HG03354 (cell line): Measurements from ENCODE around the gene PPP1CA.

Experiments
- ATAC-seq: cut with Tn5 transposase; IDR thresholded peaks from one replicate; pipeline ENCODE4 v1.9.1; 2021; ENCODE audit warnings: mild to moderate bottlenecking; ENCODE audit not compliant: unreplicated experiment, poor library complexity, severe bottlenecking

The PPP1CA gene

DNA sequence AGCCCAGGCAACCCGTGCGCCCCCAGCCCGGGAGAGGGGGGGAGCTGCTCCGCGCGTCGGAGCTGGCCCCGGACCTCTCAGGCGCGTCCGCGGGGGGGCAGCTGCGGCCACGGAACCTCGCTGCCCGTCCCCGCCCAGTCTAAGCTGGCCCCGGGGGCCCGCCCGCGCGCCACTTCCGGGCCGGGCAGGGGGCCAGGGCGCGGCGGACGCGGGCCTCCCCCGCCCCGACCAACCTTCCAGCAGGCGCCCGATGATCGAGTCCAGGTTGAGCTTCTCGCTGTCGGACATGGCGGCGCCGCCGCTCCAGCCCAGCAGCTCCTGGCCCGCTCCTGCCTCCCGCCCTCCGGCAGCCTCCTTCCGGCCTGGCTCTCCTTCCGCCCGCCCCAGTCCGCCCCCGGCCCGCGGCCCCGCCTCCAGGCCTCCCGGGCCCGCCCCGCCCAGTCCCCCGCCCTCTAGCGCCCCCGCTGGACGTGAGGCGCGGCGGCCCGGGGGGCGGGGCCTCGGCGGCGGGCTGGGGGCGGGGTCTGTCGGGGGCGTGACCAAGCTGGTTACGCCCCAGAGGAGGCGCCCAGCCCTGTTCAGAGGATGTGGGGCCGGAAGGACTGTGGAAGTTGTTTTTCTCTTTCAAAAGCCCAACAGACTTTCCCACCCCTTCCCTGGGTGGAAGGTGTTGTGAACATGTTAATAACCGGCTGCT is at the start of gene PPP1CA:
Gene PPP1CA (minus strand): TSS at position 364 of the 697 bp plus-strand sequence. CDS start 76 bp downstream, at position 288.
- ATAC-seq: peak; percentile 76

DNA sequence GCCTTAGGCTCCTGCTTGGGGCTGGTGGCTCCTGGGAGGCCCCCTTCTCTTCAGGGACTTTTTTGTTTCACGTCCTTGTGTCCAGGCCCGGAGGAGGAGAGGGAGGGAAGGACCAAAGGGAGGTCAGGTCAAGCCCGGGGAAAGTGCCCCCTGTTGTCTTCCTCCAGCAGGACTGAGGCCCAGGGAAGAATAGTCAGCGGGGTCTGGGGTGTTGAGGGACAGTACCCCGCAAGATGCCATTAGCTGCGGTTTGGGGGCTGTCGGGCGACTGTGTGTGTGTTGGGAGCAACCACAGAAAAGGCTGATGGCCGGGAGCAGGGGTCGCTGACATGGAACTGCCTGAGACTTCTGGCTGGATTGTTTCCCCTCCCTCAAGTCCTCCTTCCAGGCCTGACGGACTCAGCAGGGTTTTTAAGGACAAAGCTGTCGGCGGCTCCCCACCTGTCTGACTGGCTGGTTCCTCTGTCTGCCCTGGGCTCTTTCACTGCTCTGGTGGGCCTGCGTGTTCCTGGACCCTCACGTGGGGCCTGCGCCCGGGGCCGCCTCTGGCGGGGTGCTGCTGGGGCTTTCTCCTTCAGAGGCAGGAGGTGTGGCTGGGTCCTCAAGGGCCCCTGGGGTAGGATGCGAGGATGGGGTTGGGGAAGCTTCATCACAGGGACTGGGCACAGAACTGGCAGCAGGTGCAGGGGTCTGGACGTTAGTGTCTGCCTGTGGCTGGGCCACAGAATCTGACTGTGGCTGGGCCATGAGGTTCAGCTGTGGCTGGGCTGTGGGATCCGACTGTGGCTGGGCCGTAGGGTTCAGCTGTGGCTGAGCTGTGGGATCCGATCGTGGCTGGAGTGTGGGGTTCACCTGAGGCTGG is 49.4 kb upstream of the PPP1CA start:
- no peak for ATAC-seq

DNA sequence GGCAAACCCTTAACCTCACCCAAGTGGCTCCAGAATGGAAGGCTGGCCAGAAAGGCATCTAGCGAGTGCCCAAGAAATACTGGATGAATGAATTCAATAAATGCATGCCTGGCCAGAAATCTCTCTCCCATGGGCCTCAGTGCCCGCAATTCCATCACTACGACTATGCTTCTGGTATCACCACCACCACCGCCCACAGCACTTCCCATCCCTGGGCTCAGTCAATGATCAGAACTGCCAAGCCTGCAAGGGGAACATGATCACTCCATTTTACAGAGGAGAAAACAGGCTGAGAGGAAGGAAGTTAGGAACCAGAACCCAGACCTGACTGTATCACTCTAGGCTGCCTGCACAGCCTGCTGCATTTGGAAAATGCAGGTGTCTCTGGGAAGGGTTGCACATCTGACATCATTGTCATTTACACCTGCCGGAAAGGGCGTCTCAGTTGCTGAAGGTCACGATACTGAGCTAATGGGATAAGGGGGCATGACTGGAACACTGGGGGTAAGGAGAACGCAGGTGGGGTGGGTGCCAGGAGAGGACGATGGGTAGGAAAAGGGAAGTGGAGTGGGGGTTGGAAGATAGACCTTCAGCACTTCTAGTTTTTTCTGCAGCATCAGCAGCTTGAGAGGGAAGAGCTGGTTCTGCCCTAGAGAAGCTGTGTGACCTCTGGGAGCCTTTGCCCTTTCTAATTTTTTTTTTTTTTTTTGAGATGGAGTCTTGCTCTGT is 47.6 kb upstream of the PPP1CA start:
- no peak for ATAC-seq

DNA sequence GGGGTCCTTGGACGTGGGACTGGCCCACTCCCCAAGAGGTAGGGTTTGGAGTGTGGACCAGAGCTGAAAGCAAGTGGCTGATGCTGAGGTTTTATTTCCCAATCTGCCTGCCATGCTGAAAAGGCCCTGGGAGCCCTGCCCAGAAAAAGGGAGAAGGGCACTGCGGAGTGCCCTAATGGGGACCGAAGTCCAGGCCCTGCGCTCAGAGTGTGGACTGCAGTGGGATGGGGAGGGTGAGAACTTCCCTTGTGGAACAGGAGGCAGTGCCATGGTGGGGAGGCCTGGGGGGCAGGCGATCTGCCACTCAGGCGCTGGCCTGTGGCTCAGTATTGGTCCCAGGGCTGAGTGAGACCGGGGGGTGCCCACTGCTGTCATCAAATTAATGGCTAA is 46.6 kb upstream of the PPP1CA start:
- ATAC-seq: no peak

DNA sequence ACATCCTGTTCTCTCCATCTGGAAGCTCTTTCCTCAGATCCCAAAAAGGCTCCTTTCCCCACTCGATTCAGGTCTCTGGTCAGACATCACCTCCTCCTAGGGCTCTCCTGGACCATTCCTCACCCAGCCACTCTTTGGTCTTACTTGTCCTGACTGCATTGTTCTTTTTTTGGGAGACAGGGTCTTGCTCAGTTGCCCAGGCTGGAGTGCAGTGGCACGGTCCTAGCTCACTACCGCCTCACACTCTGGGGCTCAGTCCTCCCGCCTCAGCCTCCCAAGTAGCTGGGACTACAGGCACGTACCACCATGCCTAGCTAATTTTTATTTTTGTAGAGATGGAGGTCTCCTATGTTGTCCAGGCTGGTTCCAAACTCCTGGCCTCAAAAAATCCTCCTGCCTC is 43.9 kb upstream of the PPP1CA start:
- ATAC-seq: no peak

DNA sequence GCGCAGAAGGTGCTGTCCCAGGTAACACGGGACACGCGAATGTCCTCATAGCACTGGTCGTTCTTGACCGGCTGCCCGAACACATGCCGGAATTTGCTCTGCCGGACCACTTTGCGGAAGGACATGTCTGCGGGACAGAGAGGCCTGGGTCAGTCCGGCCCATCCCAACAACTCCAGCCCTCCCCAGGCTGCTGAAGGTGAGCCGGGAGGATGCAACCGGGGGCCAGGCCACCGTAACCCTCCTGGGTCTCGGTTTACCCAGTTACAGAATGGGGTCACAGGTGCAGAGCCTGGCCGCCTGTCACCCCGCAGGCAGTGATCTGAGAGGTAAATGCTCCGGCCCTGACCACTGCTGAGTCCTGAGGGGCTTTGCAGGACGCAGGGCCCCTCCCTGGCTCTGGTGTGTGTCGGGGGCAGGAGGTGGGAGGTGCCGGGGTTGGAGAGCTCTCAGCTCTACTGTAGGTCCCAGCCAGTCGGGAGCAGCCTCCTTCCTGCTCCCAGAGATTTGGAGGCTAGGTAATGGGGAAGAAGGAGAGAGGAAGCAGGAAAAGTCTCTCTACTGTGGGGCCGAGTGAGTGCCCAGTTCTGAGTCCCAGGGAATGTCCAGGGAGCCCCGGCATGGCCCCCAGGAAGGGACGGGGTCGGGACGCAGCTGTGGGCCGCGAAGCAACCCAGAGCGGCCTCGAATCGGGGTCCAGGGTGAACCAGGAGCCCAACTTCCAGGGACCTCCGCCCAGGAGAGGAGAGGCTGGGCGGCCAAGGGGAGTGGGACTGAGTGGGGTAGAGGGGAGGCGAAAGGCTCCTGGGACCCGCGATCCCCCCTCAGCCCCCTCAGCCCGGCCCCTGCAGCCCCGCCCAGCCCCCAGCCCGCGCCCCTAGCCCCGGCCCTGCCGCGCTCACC is 41.1 kb upstream of the PPP1CA start:
- no peak for ATAC-seq

DNA sequence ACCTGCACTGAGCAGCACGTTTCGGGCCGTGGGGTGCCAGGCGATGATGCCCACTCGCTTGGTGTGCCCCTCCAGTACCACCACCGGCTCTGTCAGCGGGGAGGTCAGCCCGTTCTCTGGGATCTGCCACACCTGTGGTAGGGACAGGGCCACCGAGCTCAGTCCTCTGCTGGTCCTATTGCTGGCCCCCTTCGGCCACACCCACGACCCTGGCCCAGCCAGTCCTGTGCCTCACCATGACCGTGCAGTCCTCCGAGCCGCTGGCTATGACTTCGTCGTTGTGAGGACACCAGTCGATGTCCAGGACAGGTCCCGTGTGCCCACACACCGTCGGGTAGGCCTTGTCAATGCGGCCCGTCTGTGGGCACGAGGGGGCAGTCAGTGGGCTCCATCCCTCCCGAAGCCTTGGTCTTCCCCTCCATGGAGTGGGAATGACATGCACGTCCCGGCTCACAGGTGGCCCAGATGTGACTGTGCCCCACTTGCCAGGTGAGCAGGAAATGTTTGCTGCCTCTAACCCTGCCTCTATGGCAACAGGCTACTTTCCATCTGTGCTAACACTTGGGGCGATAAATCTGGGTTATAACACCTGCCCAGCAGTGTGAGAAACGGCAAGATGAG is 40.2 kb upstream of the PPP1CA start:
- ATAC-seq: no peak

DNA sequence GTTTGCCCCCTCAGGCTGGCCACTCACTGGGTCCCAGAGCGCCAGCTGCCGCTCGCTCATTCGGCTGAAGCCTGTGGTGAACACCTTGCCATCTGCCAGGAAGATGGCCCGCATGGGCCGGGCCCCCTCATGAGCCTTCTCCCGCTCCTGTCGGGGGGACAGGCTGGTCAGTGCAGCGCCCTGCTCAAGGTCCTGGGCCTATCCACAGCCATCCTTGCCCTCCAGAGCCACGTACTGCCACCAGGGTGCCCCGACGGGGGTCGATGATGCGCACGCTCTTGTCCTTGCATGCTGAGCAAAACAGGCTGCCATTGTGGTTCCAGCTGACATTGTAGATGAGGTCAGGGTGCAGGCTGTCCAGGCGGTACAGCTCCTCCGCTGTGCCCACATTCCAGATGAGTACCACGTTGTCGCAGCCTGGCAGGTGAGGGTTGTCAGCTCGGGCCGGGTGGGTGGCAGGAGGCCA is 39.5 kb upstream of the PPP1CA start:
- no peak for ATAC-seq

DNA sequence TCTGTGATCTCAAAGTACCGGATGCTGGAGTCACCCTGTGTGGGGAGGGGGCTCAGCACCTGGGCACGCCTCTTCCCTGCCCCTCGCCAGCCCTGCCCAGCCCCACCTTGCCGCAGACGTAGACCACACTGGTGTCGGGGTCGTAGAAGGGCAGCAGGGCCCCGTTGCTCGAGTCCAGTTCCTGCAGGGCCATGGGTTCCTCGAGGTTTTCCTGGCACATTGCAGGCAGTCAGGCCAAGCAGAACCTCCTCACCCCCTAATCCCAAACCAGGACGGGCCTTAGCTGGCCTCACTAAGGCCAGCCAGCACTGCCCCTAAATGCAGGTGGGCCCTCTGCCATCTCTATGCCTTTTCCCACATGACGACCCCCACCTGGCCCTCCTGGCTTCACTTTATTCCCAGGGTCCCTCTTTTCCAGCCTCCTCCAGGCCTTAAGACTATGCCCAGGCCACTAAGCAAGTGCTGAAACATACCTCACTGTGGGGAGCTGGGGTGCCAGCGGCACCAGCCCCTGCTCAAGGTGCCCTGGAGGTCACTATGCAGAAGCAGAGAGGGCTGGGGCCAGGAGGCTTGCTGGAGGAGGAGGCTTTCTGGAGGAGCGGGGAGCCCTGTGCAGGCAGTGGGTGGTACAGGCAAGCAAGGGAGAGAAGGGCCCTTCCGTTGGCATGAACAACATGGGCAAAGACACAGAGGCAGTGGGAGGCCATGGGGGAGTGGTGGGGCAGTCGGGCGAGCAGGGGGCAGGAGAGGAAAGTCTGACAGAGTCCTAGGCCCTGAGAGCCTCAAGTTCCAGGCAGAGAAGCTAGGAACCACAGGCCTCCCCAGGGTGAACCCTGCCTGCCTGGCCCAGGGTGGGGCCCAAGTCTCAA is 38.8 kb upstream of the PPP1CA start:
- no peak for ATAC-seq

DNA sequence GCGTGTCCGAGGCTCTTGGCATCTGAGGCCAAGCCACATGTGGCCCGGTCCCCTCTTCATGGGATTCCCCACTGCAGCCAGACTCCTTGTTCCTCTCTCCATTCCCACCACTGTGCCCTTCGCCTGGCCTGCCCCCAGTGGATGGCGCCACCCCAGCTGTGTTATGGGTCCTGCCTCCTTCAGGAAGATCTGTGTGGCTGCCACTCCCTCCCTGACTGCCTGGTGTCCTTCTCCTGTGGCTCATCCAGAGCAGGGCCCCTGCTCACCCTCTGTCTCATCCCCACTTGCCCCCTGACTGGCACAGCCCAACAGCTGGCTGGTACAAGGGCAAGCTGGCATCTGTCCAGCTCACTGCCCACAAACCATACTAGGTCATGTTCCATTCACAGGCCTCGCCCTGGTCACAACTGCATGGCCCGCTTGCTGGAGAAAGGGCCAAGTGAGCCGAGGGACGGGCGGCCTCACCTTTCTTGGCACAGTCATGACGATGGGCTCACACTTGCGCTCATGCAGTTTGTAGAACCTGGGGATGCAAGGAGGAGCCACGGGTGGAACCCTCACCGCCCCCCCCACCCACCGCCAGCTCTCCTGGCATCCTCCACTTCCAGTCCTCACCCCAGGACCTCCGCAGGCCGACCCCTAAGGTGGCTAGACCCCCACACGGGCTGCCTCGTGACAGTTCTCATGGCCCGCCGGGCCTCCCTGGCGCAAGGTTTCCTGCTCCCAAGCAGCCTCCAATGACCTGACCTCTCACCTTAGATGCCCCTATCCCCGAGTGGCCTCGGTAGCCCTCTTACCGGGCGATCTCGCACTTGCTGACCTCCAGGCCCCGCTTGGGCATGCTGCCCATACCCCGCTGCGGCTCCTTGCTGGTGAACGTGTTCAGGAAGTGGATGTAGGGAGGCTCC is 37.9 kb upstream of the PPP1CA start:
- no peak for ATAC-seq

DNA sequence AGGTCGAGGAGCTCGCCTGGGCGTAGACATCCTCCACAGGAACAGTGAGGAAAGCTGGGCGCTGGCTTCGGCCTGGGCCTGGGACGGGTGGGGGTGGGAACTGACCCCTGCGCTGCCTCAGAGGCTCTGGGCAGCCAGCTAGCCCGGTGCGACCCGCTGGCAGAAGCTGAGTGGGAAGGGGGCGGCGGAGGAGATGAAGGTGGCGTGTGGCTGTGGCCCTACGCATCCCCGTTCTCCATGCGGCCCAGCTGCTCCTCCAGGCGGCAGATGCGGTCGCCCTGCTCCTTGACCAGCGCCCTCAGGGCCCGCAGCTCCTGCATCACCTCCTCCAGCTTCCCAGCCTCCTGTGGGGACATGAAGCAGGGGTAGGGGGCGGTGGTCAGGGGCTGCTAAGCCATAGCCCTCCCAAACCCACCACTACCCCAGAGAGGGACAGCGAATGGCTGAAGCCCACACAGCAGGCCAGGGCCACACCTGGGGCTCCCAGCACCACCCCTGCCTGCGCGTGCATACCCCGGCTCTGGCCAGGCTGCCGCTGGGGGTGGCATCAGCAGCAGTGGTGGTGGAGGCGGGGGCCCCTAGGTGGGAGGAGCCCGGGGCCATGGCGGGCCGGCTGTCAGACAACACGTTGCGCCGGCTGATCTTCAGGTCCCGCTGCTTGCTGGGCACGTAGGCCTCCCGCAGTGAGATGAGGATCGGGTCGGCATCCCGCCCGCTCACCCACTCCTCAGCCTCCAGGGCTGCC is 36.7 kb upstream of the PPP1CA start:
- ATAC-seq: no peak

DNA sequence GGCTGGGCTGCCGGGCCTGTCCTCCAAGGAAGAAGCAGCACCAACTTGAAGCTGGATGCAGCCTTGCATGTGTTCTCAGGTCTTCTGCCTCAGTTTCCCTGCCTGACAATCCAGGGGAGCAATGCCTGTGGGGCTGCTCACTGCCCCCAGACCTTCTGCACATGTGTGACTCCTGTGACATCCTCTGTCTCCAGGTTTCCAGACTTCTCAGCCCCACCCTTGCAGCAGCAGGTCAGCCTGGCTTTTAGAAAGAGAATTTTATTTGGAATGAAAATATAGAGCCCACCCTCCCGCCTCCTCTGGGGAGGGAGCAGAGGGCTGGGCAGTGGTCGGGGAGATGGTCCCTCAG is 36.1 kb upstream of the PPP1CA start:
- ATAC-seq: no peak

DNA sequence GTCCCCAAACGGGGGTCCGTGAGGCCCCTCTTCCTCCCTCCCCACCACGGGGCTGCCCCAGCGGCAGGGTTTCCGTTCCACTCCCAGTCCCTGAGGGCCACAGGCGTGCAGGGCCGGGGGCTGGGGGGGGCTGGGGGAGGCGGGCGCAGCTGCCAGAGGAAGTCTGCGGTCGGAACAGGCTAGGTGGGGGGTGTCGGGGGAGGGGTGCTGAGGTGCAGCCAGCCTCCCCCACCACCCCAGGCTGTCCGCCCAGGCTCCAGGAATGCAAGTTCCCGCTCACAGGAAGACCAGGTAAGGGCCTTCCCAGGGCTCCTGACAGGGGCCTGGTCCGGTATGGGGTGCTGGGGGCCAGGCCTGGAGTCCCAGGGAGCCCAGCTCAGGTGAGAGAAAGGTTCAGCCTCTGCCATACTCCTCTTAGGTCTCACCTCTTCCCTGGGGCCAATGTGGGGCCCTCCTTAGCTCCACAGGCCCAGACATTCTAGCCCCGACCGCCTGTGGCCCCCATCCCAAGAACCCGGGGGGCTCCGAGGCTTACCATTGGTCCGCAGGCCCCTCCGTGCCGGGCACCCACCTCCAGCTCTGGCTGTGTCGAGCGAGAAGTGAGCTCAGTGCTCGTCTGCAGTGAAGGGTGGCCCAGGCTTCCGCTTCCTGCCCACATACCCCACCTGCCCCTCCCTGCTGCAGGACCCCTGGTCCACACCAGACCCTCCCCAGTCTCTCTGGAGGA is 35.6 kb upstream of the PPP1CA start, which contains the start of gene PTPRCAP:
Gene PTPRCAP (minus strand): TSS at position 601 of the 727 bp plus-strand sequence. CDS start 63 bp downstream, at position 538.
- peak; percentile 39 for ATAC-seq

DNA sequence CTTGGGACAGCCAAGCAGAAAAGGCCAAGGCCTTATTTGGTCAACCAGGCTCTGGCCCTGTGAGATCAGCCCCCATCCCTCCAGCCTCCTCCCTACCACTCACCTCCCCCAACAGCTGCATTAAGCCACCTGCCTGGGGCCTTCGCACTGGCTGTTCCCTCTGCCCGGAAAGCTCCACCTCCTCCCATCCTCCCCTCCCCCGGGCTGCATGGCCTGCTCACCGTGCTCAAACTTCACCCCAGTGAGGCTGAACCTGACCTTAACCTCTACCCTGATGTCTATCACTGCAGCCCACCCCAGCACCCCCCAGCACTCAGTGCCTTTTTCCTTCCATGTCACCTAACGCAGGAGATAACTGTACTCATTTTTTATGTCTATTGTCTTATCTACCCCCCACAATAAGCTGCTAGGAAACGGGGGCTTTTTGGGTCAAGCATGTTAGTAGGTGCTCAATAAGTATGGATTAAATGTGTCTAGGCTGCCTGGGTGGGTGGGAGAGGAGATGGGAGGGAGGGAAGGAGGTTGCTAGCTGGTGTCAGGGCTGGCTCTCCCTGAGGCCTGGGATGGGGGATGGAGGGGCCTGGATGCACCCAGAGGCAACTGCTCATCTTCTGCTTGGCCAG is 34.9 kb upstream of the PPP1CA start:
- ATAC-seq: peak; percentile 42

DNA sequence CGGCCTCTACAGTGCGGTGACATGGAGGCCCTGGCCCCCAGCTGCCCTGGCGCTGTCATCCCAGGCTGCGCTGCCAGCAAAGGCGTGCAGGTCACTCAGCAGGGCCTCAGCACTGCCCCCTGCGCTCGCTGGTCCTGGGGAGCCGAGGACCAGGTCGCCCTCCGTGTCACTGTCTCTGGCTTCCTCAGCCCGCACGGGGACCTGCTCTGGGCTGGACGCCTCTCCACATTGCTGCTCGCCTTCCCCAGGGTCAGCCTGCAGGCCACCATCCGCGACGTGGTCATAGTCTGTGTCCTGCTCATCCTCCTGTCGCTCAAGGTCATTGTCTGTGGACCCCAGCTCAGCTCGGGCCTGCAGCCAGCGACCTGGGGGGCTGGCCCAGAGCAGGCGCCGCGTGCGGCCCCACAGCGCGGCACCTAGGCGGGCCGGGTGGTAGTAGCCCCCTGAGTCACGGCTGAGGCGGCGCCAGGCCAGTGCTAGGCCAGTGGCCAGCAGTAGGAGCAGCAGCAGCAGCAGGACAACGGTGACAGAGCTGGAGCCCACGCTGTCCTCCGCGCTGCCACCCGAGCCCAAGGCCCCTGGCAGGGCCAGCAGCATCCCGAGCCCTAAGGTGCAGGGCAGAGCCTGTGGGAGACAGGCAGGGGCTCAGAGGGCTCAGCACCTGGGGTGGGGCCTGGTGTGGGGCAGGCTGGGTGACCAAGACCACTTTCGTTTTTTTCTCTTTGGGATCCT is 34.2 kb upstream of the PPP1CA start:
- no peak for ATAC-seq
